ENCODE results near the gene TIMD4.
"Not testable (repeated sequence)": the region's sequence is repeated elsewhere in the genome, so short reads cannot be mapped to it uniquely, and the experiment has no call there.

TIMD4 gene

GRCh38 chr5:156951359-156951758, 11.7 kb downstream of the TIMD4 start:
- Histone ChIP-seq H3K36me3 (ENCODE audit: insufficient read depth, low read length) (no peaks in the 10 kb centered on the region), H3K27me3 (ENCODE audit: insufficient read depth, low read length) (no peaks in the 10 kb centered on the region), H3K4me3 (ENCODE audit: low read depth, low read length) (no peak overlapping the region), H2AFZ (ENCODE audit: low read length, unreplicated experiment) (no peak overlapping the region), H3K79me2 (ENCODE audit: control insufficient read depth, insufficient read depth, low read length, unreplicated experiment) (no peaks in the 10 kb centered on the region), H3K27ac (ENCODE audit: low read depth, low read length) (no peak overlapping the region), H3K4me1 (ENCODE audit: control insufficient read depth, insufficient read depth, low read length, unreplicated experiment) (no peaks in the 10 kb centered on the region)

DNA sequence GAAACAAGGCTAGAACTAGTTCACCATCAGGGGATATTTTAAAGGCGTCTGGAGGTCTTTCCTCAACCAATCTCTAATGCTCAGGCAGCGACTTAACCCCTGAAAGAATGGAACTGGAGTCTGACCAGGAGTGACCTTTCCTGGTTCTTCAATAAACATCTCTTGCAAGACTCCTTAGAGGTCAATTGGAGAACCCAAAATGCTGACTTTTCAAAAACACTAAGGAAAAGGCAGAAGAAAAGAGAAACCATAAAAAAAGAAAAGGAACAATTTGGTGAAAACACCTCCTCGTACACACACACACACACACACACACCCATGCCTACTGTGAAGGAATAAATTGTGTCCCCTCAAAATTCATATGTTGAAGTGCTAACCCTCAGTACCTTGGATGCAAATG, 12.3 kb downstream of the TIMD4 start:
- H3K36me3 ChIP-seq (ENCODE audit: insufficient read depth, low read length) = no peaks in the 10 kb centered on the region
- H3K79me2 ChIP-seq (ENCODE audit: control insufficient read depth, insufficient read depth, low read length, unreplicated experiment) = no peaks in the 10 kb centered on the region
- no peaks in the 10 kb centered on the region for H3K4me1 ChIP-seq (ENCODE audit: control insufficient read depth, insufficient read depth, low read length, unreplicated experiment)
- H3K4me3 ChIP-seq (ENCODE audit: low read depth, low read length) = no peak overlapping the region
- no peak overlapping the region for H3K27ac ChIP-seq (ENCODE audit: low read depth, low read length)
- H2AFZ ChIP-seq (ENCODE audit: low read length, unreplicated experiment) = no peak overlapping the region
- H3K27me3 ChIP-seq (ENCODE audit: insufficient read depth, low read length) = no peaks in the 10 kb centered on the region

DNA sequence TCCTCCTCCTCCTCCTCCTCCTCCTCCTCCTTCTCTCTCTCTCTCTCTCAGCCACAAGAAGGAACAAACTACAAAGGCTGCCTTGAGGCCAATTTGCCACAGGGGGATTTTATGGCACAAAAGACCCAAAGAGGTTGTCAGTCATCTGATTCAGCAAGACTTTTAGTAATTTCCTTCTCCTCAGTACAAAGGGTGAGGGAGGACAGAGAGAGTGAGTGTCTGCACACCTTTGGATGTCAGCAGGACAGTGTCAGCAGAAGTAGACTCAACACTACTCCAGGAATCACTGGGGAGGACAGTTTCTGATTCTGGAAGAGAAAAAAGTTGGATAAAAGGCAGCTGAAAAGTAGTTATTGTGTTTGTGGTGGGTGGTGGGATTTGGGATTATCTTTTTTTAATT, 13.6 kb downstream of the TIMD4 start:
- Histone ChIP-seq H3K79me2 (ENCODE audit: control insufficient read depth, insufficient read depth, low read length, unreplicated experiment) (no peaks in the 10 kb centered on the region), H3K27ac (ENCODE audit: low read depth, low read length) (no peak overlapping the region), H3K4me3 (ENCODE audit: low read depth, low read length) (no peak overlapping the region), H3K36me3 (ENCODE audit: insufficient read depth, low read length) (no peaks in the 10 kb centered on the region), H2AFZ (ENCODE audit: low read length, unreplicated experiment) (no peak overlapping the region), H3K27me3 (ENCODE audit: insufficient read depth, low read length) (no peaks in the 10 kb centered on the region), H3K4me1 (ENCODE audit: control insufficient read depth, insufficient read depth, low read length, unreplicated experiment) (no peaks in the 10 kb centered on the region)

- Histone ChIP-seq H3K27ac (ENCODE audit: low read depth, low read length) (no peak overlapping the region), H3K36me3 (ENCODE audit: insufficient read depth, low read length) (no peaks in the 10 kb centered on the region), H2AFZ (ENCODE audit: low read length, unreplicated experiment) (no peak overlapping the region), H3K4me3 (ENCODE audit: low read depth, low read length) (no peak overlapping the region), H3K4me1 (ENCODE audit: control insufficient read depth, insufficient read depth, low read length, unreplicated experiment) (no peaks in the 10 kb centered on the region), H3K79me2 (ENCODE audit: control insufficient read depth, insufficient read depth, low read length, unreplicated experiment) (no peaks in the 10 kb centered on the region), H3K27me3 (ENCODE audit: insufficient read depth, low read length) (no peaks in the 10 kb centered on the region)
Observed at GRCh38 chr5:156947925-156948324, 15.1 kb downstream of the TIMD4 start.

DNA sequence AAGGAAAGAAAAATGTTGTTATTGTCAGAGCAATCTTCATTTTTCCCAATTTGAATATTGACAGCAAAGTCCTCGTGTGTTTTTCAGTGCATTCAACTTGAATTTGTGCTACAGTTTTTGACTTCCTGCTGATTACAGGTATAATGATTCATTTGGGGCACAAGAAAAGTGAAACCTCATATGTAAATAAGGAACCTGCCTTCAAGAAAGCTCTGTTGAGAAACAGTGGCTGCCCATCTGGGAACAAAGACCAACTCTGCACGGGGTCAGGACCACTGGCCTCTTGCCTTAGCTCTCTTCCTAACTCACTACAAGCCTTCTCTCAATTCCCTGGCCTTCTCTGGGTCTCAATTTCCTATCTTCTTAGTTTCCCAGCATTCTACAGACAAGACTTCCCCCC, 21.0 kb downstream of the TIMD4 start:
- H3K4me3 ChIP-seq (ENCODE audit: low read depth, low read length) = no peak overlapping the region
- no peaks in the 10 kb centered on the region for H3K27me3 ChIP-seq (ENCODE audit: insufficient read depth, low read length)
- H3K27ac ChIP-seq (ENCODE audit: low read depth, low read length) = no peak overlapping the region
- no peaks in the 10 kb centered on the region for H3K79me2 ChIP-seq (ENCODE audit: control insufficient read depth, insufficient read depth, low read length, unreplicated experiment)
- no peaks in the 10 kb centered on the region for H3K4me1 ChIP-seq (ENCODE audit: control insufficient read depth, insufficient read depth, low read length, unreplicated experiment)
- no peak overlapping the region for H2AFZ ChIP-seq (ENCODE audit: low read length, unreplicated experiment)
- no peaks in the 10 kb centered on the region for H3K36me3 ChIP-seq (ENCODE audit: insufficient read depth, low read length)

DNA sequence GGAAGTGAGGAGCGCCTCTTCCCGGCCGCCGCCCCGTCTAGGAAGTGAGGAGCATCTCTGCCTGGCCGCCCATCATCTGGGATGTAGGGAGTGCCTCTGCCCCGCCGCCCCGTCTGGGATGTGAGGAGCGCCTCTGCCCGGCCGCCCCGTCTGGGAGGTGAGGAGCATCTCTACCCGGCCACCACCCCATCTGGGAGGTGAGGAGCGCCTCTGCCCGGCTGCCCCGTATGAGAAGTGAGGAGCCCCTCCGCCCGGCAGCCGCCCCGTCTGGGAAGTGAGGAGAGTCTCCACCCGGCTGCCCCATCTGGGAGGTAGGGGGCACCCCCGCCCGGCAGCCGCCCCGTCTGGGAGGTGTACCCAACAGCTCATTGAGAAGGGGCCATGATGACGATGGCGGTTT, 22.6 kb downstream of the TIMD4 start:
- H3K4me1 ChIP-seq (ENCODE audit: control insufficient read depth, insufficient read depth, low read length, unreplicated experiment); H3K79me2 ChIP-seq (ENCODE audit: control insufficient read depth, insufficient read depth, low read length, unreplicated experiment); H3K27me3 ChIP-seq (ENCODE audit: insufficient read depth, low read length); H3K4me3 ChIP-seq (ENCODE audit: low read depth, low read length); H2AFZ ChIP-seq (ENCODE audit: low read length, unreplicated experiment); H3K36me3 ChIP-seq (ENCODE audit: insufficient read depth, low read length); H3K27ac ChIP-seq (ENCODE audit: low read depth, low read length): not testable (repeated sequence)

GRCh38 chr5:156936972-156937371, 26.1 kb downstream of the TIMD4 start:
- Histone ChIP-seq H3K36me3 (ENCODE audit: insufficient read depth, low read length) (no peaks in the 10 kb centered on the region), H3K79me2 (ENCODE audit: control insufficient read depth, insufficient read depth, low read length, unreplicated experiment) (no peaks in the 10 kb centered on the region), H3K4me3 (ENCODE audit: low read depth, low read length) (no peak overlapping the region), H3K27me3 (ENCODE audit: insufficient read depth, low read length) (no peaks in the 10 kb centered on the region), H3K27ac (ENCODE audit: low read depth, low read length) (no peak overlapping the region), H3K4me1 (ENCODE audit: control insufficient read depth, insufficient read depth, low read length, unreplicated experiment) (no peaks in the 10 kb centered on the region), H2AFZ (ENCODE audit: low read length, unreplicated experiment) (no peak overlapping the region)

DNA sequence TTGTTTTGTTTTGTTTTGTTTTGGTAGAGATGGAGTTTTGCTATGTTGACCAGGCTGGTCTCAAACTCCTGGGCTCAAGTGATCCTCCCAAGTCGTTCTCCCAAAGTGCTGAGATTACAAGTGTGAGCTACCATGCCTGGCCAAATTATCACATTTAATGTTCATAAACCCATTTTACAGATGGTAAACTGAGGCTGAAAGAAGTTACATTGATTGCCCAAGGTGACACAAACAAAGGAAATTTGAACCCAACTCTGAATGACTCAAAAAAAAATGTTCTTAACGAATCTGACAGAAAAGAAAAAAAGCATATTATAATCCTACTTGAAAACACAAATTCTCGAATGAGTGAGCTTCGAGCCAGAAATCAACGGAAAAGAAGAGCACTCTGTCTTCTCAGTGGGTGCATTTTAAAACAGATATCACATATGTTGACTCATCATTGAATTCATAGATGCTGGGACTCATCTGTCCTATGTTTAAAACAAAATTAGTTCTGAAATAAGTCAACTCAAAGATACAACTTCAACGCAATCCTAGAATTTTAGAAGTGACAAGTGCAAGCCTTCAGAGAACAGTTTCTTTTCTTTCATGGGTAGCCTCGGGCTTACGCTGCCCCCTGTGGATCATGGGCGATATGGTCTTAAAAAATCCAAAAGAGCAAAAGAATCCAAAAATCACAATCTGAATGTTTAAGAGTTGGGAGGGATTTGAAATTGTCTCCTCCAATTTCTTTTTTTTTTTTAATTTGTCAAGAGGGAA, 28.4 kb downstream of the TIMD4 start:
- H3K36me3 ChIP-seq (ENCODE audit: insufficient read depth, low read length) = no peaks in the 10 kb centered on the region
- H3K27ac ChIP-seq (ENCODE audit: low read depth, low read length) = no peak overlapping the region
- H2AFZ ChIP-seq (ENCODE audit: low read length, unreplicated experiment) = no peak overlapping the region

DNA sequence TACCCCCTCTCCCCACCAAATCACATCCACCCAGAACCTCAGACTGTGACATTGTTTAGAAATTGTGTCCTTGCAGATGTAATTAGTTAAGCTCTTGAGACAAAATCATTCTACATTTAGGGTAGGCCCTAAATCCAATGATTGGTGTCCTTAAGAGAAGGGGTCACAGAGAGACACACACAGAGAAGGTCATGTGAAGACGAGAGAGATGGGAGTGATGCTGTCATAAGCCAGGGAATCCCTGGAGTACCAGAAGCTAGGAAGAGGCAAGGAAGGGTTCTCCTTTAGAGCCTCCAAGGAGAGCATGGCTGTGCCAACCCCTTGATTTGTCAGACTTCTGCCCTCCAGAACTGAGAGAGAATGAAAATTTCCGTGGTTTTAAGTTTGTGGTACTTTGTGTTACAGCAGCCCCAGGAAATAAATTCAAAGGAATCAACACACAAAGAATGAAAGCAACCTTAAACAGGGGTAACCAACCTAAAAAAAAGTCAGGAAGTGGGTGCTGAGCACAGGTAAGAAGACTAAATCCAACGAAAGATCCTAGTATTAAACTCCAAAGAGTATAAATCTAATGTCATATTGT, 33.6 kb downstream of the TIMD4 start:
- Histone ChIP-seq H2AFZ (ENCODE audit: low read length, unreplicated experiment) (no peak overlapping the region), H3K27me3 (ENCODE audit: insufficient read depth, low read length) (no peaks in the 10 kb centered on the region)

More for the DNA sequence above, 28.4 kb downstream of the TIMD4 start:
- Histone ChIP-seq H3K79me2 (ENCODE audit: control insufficient read depth, insufficient read depth, low read length, unreplicated experiment) (no peaks in the 10 kb centered on the region), H3K4me1 (ENCODE audit: control insufficient read depth, insufficient read depth, low read length, unreplicated experiment) (no peaks in the 10 kb centered on the region), H3K27me3 (ENCODE audit: insufficient read depth, low read length) (no peaks in the 10 kb centered on the region), H3K4me3 (ENCODE audit: low read depth, low read length) (no peak overlapping the region)

DNA sequence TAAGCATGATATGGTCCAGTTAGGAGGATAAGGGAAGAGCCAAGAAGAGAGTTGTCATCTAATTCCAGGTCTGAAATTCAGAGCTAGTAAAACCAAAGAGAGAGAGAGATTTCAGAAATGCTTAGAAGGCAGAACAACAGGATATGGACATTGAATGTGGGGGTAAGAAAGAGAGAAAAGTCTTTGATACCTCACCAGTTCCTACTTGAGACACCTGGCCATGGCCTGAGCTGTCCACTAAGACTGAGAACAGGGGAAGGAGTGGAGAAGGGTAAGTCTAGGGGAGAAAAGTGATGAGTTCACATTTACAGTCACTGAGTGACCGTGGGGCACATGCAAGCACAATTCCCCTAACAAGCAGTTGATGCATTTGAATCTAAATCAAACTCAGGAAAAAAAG, 35.5 kb downstream of the TIMD4 start:
- H2AFZ ChIP-seq (ENCODE audit: low read length, unreplicated experiment) = no peak overlapping the region
- no peaks in the 10 kb centered on the region for H3K36me3 ChIP-seq (ENCODE audit: insufficient read depth, low read length)
- H3K79me2 ChIP-seq (ENCODE audit: control insufficient read depth, insufficient read depth, low read length, unreplicated experiment) = no peaks in the 10 kb centered on the region
- H3K4me1 ChIP-seq (ENCODE audit: control insufficient read depth, insufficient read depth, low read length, unreplicated experiment) = no peaks in the 10 kb centered on the region
- no peak overlapping the region for H3K27ac ChIP-seq (ENCODE audit: low read depth, low read length)
- H3K27me3 ChIP-seq (ENCODE audit: insufficient read depth, low read length) = no peaks in the 10 kb centered on the region
- H3K4me3 ChIP-seq (ENCODE audit: low read depth, low read length) = no peak overlapping the region

More for the DNA sequence above, 33.6 kb downstream of the TIMD4 start:
- Histone ChIP-seq H3K36me3 (ENCODE audit: insufficient read depth, low read length) (no peaks in the 10 kb centered on the region), H3K27ac (ENCODE audit: low read depth, low read length) (no peak overlapping the region), H3K4me1 (ENCODE audit: control insufficient read depth, insufficient read depth, low read length, unreplicated experiment) (no peaks in the 10 kb centered on the region), H3K79me2 (ENCODE audit: control insufficient read depth, insufficient read depth, low read length, unreplicated experiment) (no peaks in the 10 kb centered on the region), H3K4me3 (ENCODE audit: low read depth, low read length) (no peak overlapping the region)

DNA sequence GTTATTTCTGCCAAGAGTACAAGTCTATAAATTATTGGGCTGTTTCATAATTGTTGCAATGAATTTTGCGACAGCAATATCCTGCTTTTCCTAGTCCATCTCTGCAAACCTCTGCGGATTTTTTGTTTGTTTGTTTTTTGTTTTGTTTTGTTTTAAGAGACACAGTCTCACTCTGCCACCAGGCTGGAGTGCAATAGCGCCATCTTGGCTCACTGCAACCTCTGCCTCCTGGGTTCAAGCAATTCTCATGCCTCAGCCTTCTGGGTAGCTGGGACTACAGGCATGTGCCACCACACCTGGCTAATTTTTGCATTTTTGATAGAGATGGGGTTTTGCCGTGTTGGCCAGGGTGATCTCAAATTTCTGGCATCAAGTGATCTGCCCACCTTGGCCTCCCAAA, 37.3 kb downstream of the TIMD4 start:
- H3K36me3 ChIP-seq (ENCODE audit: insufficient read depth, low read length); H3K27me3 ChIP-seq (ENCODE audit: insufficient read depth, low read length); H3K79me2 ChIP-seq (ENCODE audit: control insufficient read depth, insufficient read depth, low read length, unreplicated experiment); H2AFZ ChIP-seq (ENCODE audit: low read length, unreplicated experiment); H3K4me1 ChIP-seq (ENCODE audit: control insufficient read depth, insufficient read depth, low read length, unreplicated experiment); H3K4me3 ChIP-seq (ENCODE audit: low read depth, low read length); H3K27ac ChIP-seq (ENCODE audit: low read depth, low read length): not testable (repeated sequence)
